ENCODE results near the gene ZDHHC11.

- TF ChIP-seq CTCF (IDR thresholded peaks at IDR 0.05) (no peak), POLR2A (IDR thresholded peaks at IDR 0.05) (no peak)
Measured at GRCh38 chr5:763998-764781, 86.6 kb downstream of the ZDHHC11 start.
